Panc1 (cell line): Measurements from ENCODE around the gene ZNF865. TPM values are rescaled to one million over a fixed set of nuclear protein-coding genes. Genes with fewer than 3 reads are reported as not detected.

Experiments used
- ATAC-seq: fragments of 200-7000 bp; cut with Tn5 transposase; 2 replicates; pipeline ENCODE4 v1.9.1; 2020; ENCODE audit warnings: mild to moderate bottlenecking, moderate library complexity
- BruUV-seq: library from RNA; stranded (reverse); fragments of 400-500 nt; replicated peaks from 2 replicates; lab custom pipeline; 2021; lab: Mats Ljungman, UMichigan
- CTCF ChIA-PET: fragments of 300-600 bp; sonication (Branson Sonifier 250); formaldehyde crosslinking; loops from one replicate; lab custom pipeline; 2022; ENCODE audit warnings: antibody characterized with exemption; lab: Charles Lee
- POLR2A ChIA-PET: fragments of 300-600 bp; sonication (Branson Sonifier 250); formaldehyde crosslinking; loops from one replicate; lab custom pipeline; 2022; ENCODE audit warnings: antibody characterized with exemption; lab: Charles Lee
- DNase-seq: peaks from one replicate; pipeline ENCODE4 v3.0.0-alpha.2; 2010; ENCODE audit warnings: low read depth, low spot score
- H3K27ac ChIP-seq: 2 replicates; pipeline ENCODE4 v1.5.1; 2011; ENCODE audit warnings: mild to moderate bottlenecking, low read length, inconsistent platforms
- H3K27me3 ChIP-seq: fragments of 200-500 bp; sonication (Bioruptor generic); 2 replicates; pipeline ENCODE4 v1.6.0; 2014; ENCODE audit warnings: low read length, inconsistent platforms; ENCODE audit not compliant: control insufficient read depth, insufficient read depth
- H3K36me3 ChIP-seq: fragments of 200-500 bp; sonication (Bioruptor generic); 2 replicates; pipeline ENCODE4 v1.5.1; 2014; ENCODE audit warnings: inconsistent platforms, mild to moderate bottlenecking, low read length, moderate library complexity; ENCODE audit not compliant: control insufficient read depth, insufficient read depth
- H3K4me1 ChIP-seq: 2 replicates; pipeline ENCODE4 v1.5.1; 2011; ENCODE audit warnings: inconsistent platforms, mild to moderate bottlenecking, low read length, moderate library complexity; ENCODE audit not compliant: control insufficient read depth, insufficient read depth
- H3K4me3 ChIP-seq, 2 experiments: 2 replicates each; pipeline ENCODE4 v1.5.1; 2011 to 2012; ENCODE audit warnings: low read depth in 2 of 2, low read length in 2 of 2, mild to moderate bottlenecking in 2 of 2, inconsistent platforms in 1 of 2, moderate library complexity in 1 of 2
- H3K9me3 ChIP-seq: fragments of 200-500 bp; sonication (Bioruptor generic); 2 replicates; pipeline ENCODE4 v1.5.1; 2014; ENCODE audit warnings: low read depth, mild to moderate bottlenecking, inconsistent platforms, low read length, moderate library complexity; ENCODE audit not compliant: control insufficient read depth, insufficient read depth
- POLR2AphosphoS5 ChIP-seq: IDR thresholded peaks from 2 replicates; pipeline ENCODE4 v1.6.1; 2012; ENCODE audit warnings: mild to moderate bottlenecking, low read depth, low read length, moderate library complexity
- SIN3A ChIP-seq: IDR thresholded peaks from 2 replicates; pipeline ENCODE4 v1.6.1; 2012; ENCODE audit warnings: low read depth, mild to moderate bottlenecking, low read length, moderate library complexity, borderline replicate concordance; ENCODE audit not compliant: insufficient read depth
- in situ Hi-C: cut with HindIII; loops from 2 replicates; pipeline ENCODE4 v1.10.0; 2016; ENCODE audit warnings: low sequenced_read_pairs, low pct_unique_long_range_greater_than_20kb
- intact Hi-C: fragments of 100-400 bp; cut with micrococcal nuclease; formaldehyde crosslinking; loops from one replicate; pipeline ENCODE4 v1.10.0; 2022; ENCODE audit not compliant: unreplicated experiment
- total RNA-seq: library from RNA; stranded (reverse); gene quantifications from one replicate; pipeline ENCODE4 v1.2.1, GENCODE V29; 2021; ENCODE audit not compliant: unreplicated experiment
- TF ChIP-seq, protein P1 (sequence below), 2 experiments: IDR thresholded peaks; 2 replicates each; pipeline ENCODE4 v1.6.1; 2011 to 2012; ENCODE audit warnings: low read depth in 2 of 2, control low read depth in 1 of 2, low read length in 1 of 2, mild to moderate bottlenecking in 1 of 2, moderate library complexity in 1 of 2; ENCODE audit not compliant: insufficient read depth in 1 of 2
- TF ChIP-seq, protein P2 (sequence below): fragments of 450-650 bp; IDR thresholded peaks from 2 replicates; pipeline ENCODE4 v1.5.1; 2017; ENCODE audit warnings: mild to moderate bottlenecking

Gene ZNF865
- total RNA-seq, 1 experiment from 2014 or later: 25.6 TPM

DNA sequence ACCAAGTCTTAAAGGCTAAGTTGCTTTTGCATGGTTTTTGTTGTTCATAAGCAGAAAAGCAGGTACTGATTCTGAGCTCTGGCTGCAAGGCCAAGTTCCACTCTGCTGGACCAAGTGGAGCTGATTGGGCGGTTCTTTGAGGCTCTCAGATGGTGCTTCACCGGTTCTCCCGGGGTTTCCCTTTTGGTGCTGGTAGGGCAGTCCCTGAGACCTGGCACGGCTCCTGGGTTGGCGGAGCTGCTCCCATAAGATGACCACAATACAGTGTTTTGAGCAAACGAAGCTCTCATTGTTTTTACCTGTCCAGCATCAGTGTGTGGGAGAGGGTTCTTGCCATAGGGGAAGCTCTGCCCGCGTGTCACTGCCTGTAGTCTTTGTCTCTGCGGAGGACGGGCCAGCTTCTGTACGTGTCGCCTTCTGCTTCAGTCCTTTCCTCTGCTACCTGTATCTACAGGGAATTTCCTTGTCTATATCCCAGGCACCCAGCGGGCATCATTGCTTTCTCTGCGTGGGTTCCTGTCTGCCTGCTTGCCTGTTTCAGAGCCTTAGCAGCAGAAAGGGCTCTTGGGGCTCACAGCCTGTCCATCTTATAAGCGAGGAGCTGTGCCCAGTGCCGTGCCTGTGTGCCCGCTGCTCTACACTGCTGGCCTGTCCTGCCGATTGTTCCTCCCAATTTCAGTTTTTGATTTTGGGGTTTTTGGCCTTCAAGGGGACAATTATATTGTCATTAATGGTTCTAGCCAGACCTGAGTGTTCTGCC lies 51.7 kb downstream of the ZNF865 start:
- ATAC-seq: no peak
- POLR2A ChIA-PET: interaction anchor here (0.7 to 0.8 kb wide), 2 partner anchors 10 to 13 kb away, joined by 3 to 4 read pairs; no protein-coding TSS in a partner anchor

DNA sequence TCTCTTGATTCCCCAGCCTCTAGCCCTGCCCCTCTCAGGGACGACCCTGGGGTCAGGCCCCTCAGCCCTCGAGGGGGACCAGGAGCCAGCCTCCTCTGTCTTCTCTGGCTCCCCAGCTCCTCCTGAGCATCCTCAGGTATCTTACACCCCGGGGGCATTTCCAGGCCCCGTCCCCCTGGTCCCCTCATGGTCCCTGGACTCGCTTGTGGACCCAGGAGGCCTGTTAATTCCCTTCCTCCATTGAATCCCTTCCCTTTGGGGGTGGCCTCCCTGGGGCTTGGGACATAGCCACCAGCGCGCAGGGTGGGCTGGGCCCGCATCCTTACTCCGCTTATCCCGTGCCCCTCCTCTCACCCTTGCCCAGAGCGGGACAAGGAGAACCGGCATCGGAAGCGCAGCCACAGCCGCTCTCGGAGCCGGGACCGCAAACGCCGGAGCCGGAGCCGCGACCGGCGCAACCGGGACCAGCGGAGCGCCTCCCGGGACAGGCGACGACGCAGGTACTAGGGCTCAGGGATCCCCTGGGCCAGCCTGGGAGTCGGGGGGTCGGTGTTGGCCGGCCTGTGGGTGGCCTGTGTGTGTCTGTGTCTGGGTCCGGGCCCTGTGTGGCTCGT lies 53.5 kb downstream of the ZNF865 start:
- ChIA-PET POLR2A (no interaction called here), CTCF (no interaction called here)
- ATAC-seq: no peak
- peak overlapping the region in 1 of 2 experiments; percentile 72; a peak in 2 of 4 replicates for H3K4me3 ChIP-seq
- no peaks in the 10 kb centered on the region for H3K27me3 ChIP-seq
- in situ Hi-C loops (no loop called here), intact Hi-C loops (no loop called here)
- peaks cover 36% of the 10 kb centered on the region for H3K4me1 ChIP-seq
- H3K9me3 ChIP-seq: no peaks in the 10 kb centered on the region
- H3K36me3 ChIP-seq: peaks cover 41% of the 10 kb centered on the region
- H3K27ac ChIP-seq: peak overlapping the region; percentile 99
- TF ChIP-seq SIN3A: no peak
- TF ChIP-seq, protein P1, sequence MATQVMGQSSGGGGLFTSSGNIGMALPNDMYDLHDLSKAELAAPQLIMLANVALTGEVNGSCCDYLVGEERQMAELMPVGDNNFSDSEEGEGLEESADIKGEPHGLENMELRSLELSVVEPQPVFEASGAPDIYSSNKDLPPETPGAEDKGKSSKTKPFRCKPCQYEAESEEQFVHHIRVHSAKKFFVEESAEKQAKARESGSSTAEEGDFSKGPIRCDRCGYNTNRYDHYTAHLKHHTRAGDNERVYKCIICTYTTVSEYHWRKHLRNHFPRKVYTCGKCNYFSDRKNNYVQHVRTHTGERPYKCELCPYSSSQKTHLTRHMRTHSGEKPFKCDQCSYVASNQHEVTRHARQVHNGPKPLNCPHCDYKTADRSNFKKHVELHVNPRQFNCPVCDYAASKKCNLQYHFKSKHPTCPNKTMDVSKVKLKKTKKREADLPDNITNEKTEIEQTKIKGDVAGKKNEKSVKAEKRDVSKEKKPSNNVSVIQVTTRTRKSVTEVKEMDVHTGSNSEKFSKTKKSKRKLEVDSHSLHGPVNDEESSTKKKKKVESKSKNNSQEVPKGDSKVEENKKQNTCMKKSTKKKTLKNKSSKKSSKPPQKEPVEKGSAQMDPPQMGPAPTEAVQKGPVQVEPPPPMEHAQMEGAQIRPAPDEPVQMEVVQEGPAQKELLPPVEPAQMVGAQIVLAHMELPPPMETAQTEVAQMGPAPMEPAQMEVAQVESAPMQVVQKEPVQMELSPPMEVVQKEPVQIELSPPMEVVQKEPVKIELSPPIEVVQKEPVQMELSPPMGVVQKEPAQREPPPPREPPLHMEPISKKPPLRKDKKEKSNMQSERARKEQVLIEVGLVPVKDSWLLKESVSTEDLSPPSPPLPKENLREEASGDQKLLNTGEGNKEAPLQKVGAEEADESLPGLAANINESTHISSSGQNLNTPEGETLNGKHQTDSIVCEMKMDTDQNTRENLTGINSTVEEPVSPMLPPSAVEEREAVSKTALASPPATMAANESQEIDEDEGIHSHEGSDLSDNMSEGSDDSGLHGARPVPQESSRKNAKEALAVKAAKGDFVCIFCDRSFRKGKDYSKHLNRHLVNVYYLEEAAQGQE (IDR thresholded peaks at IDR 0.05; ENCODE audit: insufficient read depth in 1 of 2, low read depth in 2 of 2, low read length in 1 of 2): no peak
- BruUV-seq: no TSS peak
- no peak for DNase-seq

More for the DNA sequence above, 51.7 kb downstream of the ZNF865 start:
- in situ Hi-C loops: no loop called here
- Histone ChIP-seq H3K36me3 (peaks cover 28% of the 10 kb centered on the region), H3K4me1 (peaks cover 36% of the 10 kb centered on the region), H3K4me3 (peak overlapping the region; percentile 72 to 85), H3K9me3 (no peaks in the 10 kb centered on the region), H3K27ac (peak overlapping the region; percentile 99), H3K27me3 (no peaks in the 10 kb centered on the region)
- no TSS peak for BruUV-seq
- TF ChIP-seq POLR2AphosphoS5: peak; percentile 43; the same call in 1 of the 2 replicates
- 0 out of 2 replicates have a peak, but pooled peaks have one; percentile 26 for TF ChIP-seq SIN3A
- TF ChIP-seq, protein P2, sequence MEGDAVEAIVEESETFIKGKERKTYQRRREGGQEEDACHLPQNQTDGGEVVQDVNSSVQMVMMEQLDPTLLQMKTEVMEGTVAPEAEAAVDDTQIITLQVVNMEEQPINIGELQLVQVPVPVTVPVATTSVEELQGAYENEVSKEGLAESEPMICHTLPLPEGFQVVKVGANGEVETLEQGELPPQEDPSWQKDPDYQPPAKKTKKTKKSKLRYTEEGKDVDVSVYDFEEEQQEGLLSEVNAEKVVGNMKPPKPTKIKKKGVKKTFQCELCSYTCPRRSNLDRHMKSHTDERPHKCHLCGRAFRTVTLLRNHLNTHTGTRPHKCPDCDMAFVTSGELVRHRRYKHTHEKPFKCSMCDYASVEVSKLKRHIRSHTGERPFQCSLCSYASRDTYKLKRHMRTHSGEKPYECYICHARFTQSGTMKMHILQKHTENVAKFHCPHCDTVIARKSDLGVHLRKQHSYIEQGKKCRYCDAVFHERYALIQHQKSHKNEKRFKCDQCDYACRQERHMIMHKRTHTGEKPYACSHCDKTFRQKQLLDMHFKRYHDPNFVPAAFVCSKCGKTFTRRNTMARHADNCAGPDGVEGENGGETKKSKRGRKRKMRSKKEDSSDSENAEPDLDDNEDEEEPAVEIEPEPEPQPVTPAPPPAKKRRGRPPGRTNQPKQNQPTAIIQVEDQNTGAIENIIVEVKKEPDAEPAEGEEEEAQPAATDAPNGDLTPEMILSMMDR: no peak
- DNase-seq: no peak
- intact Hi-C loops: no loop called here
- CTCF ChIA-PET: interaction anchor here (0.6 to 1.1 kb wide), 4 partner anchors 10 to 15 kb away, joined by 4 to 10 read pairs (median 6); no protein-coding TSS in a partner anchor
